Measurements from ENCODE around the gene TPH2. TPM values are rescaled to one million over a fixed set of nuclear protein-coding genes. Genes with fewer than 3 reads are reported as not detected.

The TPH2 gene
- polyA plus RNA-seq, 1 donor (not counting 4 experiments of a cell fraction or from before 2014, with no cell fraction given), result not detected

DNA sequence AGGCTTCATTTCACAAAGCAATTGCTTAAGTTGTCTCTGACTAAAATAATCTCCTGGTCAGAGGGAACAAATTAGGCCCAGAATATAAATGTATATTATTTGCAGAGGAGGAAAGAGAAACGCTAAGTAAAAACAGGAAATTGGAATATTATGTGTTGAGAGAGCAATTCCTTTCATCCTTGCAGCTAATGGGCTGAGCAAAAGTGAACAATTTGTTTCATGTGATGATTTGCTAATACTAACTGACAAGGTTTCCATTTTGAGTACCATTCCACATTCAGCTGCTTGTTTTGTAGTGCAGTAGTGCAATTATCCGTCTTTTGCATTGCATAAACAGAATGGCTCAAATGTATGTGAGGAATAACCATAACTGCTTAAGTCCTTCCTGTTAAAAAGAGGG is 103.2 kb downstream of the TPH2 start:
- TF ChIP-seq EZH2 (IDR thresholded peaks at IDR 0.05; ENCODE audit: low read length), result no peak
- TF ChIP-seq, protein P1, sequence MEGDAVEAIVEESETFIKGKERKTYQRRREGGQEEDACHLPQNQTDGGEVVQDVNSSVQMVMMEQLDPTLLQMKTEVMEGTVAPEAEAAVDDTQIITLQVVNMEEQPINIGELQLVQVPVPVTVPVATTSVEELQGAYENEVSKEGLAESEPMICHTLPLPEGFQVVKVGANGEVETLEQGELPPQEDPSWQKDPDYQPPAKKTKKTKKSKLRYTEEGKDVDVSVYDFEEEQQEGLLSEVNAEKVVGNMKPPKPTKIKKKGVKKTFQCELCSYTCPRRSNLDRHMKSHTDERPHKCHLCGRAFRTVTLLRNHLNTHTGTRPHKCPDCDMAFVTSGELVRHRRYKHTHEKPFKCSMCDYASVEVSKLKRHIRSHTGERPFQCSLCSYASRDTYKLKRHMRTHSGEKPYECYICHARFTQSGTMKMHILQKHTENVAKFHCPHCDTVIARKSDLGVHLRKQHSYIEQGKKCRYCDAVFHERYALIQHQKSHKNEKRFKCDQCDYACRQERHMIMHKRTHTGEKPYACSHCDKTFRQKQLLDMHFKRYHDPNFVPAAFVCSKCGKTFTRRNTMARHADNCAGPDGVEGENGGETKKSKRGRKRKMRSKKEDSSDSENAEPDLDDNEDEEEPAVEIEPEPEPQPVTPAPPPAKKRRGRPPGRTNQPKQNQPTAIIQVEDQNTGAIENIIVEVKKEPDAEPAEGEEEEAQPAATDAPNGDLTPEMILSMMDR (optimal IDR thresholded peaks at IDR 0.05 in 1 of 3, IDR thresholded peaks at IDR 0.05 in 1 of 3, conservative IDR thresholded peaks at IDR 0.05 in 1 of 3; ENCODE audit: extremely low read depth in 1 of 3, insufficient read depth in 2 of 3, low read length in 3 of 3), result no peak
- H3K27me3 ChIP-seq (ENCODE audit: control insufficient read depth, extremely low read depth, insufficient read depth, low read length), result no peaks in the 10 kb centered on the region
- DNase-seq (ENCODE audit: low read depth, low spot score), result no peak
- no peak for FAIRE-seq
- no peak overlapping the region for H3K27ac ChIP-seq (ENCODE audit: control insufficient read depth, insufficient read depth, low read length)
- H3K4me3 ChIP-seq (ENCODE audit: control insufficient read depth in 2 of 3, extremely low read depth in 1 of 3, insufficient read depth in 2 of 3, low read depth in 1 of 3, low read length in 3 of 3), result no peak overlapping the region
- H3K4me1 ChIP-seq (ENCODE audit: control insufficient read depth, extremely low read depth, insufficient read depth, low read length), result no peaks in the 10 kb centered on the region
- no peak overlapping the region for H2AFZ ChIP-seq (ENCODE audit: control insufficient read depth, low read length)
- no peaks in the 10 kb centered on the region for H3K79me2 ChIP-seq (ENCODE audit: control insufficient read depth, insufficient read depth, low read length)
- H3K9me1 ChIP-seq (ENCODE audit: control insufficient read depth, extremely low read depth, insufficient read depth, low read length), result no peaks in the 10 kb centered on the region
- no peaks in the 10 kb centered on the region for H3K9me3 ChIP-seq (ENCODE audit: control insufficient read depth, low read depth, low read length)
- no peak overlapping the region for H3K9ac ChIP-seq (ENCODE audit: control insufficient read depth, extremely low read depth, insufficient read depth, low read length)
- H4K20me1 ChIP-seq (ENCODE audit: control insufficient read depth, extremely low read depth, insufficient read depth, low read length), result no peaks in the 10 kb centered on the region
- dilution Hi-C loops (cut with MboI; ENCODE audit: extremely low pct_ligation_motif_present, low sequenced_read_pairs), result no loop called here
- H3K36me3 ChIP-seq (ENCODE audit: control insufficient read depth in 2 of 2, extremely low read depth in 1 of 2, insufficient read depth in 2 of 2, low read length in 2 of 2), result no peaks in the 10 kb centered on the region
- H3K4me2 ChIP-seq (ENCODE audit: control insufficient read depth, extremely low read depth, insufficient read depth, low read depth, low read length), result no peak overlapping the region

- Histone ChIP-seq H3K4me2 (ENCODE audit: control insufficient read depth, extremely low read depth, insufficient read depth, low read depth, low read length) (no peak overlapping the region), H2AFZ (ENCODE audit: control insufficient read depth, low read length) (no peak overlapping the region), H3K9me1 (ENCODE audit: control insufficient read depth, extremely low read depth, insufficient read depth, low read length) (no peaks in the 10 kb centered on the region), H3K27ac (ENCODE audit: control insufficient read depth, insufficient read depth, low read length) (no peak overlapping the region), H3K36me3 (ENCODE audit: control insufficient read depth in 2 of 2, extremely low read depth in 1 of 2, insufficient read depth in 2 of 2, low read length in 2 of 2) (no peaks in the 10 kb centered on the region), H3K27me3 (ENCODE audit: control insufficient read depth, extremely low read depth, insufficient read depth, low read length) (no peaks in the 10 kb centered on the region), H3K4me1 (ENCODE audit: control insufficient read depth, extremely low read depth, insufficient read depth, low read length) (peaks cover 6% of the 10 kb centered on the region), H3K9me3 (ENCODE audit: control insufficient read depth, low read depth, low read length) (no peaks in the 10 kb centered on the region), H3K79me2 (ENCODE audit: control insufficient read depth, insufficient read depth, low read length) (no peaks in the 10 kb centered on the region), H3K4me3 (ENCODE audit: control insufficient read depth in 2 of 3, extremely low read depth in 1 of 3, insufficient read depth in 2 of 3, low read depth in 1 of 3, low read length in 3 of 3) (no peak overlapping the region), H4K20me1 (ENCODE audit: control insufficient read depth, extremely low read depth, insufficient read depth, low read length) (no peaks in the 10 kb centered on the region), H3K9ac (ENCODE audit: control insufficient read depth, extremely low read depth, insufficient read depth, low read length) (no peak overlapping the region)
- FAIRE-seq (no peak), DNase-seq (ENCODE audit: low read depth, low spot score) (no peak)
- no peak for TF ChIP-seq EZH2 (IDR thresholded peaks at IDR 0.05; ENCODE audit: low read length)
- TF ChIP-seq, protein P1 (optimal IDR thresholded peaks at IDR 0.05 in 1 of 3, IDR thresholded peaks at IDR 0.05 in 1 of 3, conservative IDR thresholded peaks at IDR 0.05 in 1 of 3; ENCODE audit: extremely low read depth in 1 of 3, insufficient read depth in 2 of 3, low read length in 3 of 3), result no peak
- dilution Hi-C loops (cut with MboI; ENCODE audit: extremely low pct_ligation_motif_present, low sequenced_read_pairs), result no loop called here
Measured at GRCh38 chr12:72053604-72054003, 115.0 kb downstream of the TPH2 start.

All from keratinocyte (primary cell).